EH (cell line): ENCODE data around the gene GALNT7.

Source experiments
- DNase-seq: peaks from one replicate; pipeline ENCODE4 v3.0.0-alpha.2; 2015; ENCODE audit warnings: low read depth

The GALNT7 gene

DNA sequence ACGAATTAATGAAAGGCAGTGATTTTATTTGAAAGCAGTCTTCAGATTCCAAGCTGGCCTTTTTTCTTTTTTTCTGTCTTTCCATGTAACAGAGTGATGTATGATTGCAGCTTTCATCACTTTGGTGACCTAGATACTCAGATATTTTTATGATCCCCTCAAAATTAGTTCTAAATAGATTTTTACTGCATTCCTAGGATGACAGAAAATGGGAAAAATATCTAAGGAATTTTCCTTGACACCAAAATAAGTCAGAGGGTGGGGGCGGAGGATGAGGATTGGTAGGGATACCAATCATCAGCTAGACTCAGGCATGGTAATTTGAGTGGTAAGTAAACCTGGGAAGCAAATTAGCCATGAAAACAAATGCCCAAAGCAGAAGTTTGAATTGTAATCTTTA is 177.5 kb downstream of the GALNT7 start:
- peak; percentile 89 for DNase-seq

DNA sequence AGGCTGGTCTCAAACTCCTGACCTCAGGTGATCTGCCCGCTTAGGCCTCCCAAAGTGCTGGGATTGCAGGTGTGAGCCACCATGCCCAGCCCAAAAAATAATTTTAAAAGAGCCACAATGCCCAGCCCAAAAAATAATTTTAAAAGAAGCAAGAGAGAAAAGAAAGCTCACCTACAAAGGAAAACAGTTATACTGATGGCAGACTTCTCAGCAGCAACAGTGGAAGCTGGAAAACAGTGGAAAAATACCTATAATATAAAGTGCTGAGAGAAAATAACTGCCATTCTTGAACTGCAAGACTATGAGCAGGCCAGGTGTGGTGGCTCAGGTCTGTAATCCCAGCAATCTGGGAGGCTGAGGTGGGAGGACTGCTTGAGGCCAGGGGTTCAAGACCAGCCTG is 178.9 kb downstream of the GALNT7 start:
- no peak for DNase-seq

DNA sequence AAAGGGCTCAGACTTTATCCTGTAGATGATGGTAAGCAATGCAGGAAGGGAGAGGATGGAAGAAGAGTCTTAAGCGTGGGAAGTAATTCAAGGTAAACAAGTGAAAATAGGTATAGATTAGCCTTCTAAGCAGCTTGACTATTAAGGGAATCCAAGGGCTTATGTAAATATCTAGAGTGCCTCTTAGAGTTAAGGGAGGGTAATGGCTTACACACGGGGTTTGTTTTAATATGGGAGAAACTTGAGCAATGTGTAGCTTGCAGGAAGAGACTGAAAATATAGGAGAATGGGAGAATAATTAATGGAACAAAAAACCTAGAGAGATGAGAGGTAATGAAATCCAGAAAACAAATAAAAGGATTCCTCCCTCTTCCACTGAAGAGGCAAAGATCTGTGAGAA is 189.3 kb downstream of the GALNT7 start:
- DNase-seq, result no peak

DNA sequence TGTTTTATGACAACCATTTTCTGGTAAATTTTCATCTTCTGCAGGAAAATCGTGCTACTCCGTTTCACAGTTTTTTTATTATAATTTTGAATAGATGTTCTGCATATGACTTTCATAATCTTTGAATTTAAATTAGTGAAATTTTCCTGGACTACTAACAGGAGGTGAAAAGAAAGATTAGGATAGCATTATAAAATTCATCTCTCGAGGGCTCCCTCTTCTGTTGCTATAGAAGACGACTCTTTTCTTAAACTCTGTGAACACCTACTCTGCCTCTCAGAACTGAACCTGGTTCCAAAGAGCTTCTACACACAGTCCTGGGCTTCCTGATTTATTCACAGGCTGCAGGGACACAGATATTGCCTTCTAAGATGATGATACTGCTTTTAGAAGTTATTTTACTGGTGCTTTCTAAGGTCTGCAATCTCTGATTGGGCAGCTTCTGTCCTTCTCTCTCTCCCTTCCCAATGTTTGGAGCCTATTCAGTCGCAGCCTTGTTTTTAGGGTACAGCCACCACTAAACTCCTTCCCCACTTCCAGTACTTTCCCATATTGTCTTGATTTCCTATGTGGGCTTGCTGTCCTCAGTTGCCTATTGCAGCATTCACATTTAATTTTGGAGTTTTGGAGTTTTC is 192.1 kb downstream of the GALNT7 start:
- DNase-seq, result peak; percentile 48

DNA sequence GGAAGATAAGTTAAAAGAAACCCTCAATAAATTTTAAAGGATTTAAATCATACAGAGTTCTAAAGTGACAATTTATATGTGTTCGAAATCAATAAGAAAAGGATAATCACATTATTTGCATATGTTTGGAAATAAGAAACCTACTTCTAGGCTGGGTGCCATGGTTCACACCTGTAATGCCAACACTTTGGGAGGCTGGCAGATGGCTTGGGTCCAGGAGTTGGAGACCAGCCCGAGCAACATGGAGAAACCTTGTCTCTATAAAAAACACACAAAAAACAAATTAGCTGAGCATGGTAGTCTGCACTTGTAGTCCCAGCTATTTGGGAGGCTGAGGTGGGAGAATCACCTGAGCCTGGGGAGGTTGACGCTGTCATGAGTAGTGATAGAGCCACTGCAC is 194.1 kb downstream of the GALNT7 start:
- DNase-seq, result no peak

DNA sequence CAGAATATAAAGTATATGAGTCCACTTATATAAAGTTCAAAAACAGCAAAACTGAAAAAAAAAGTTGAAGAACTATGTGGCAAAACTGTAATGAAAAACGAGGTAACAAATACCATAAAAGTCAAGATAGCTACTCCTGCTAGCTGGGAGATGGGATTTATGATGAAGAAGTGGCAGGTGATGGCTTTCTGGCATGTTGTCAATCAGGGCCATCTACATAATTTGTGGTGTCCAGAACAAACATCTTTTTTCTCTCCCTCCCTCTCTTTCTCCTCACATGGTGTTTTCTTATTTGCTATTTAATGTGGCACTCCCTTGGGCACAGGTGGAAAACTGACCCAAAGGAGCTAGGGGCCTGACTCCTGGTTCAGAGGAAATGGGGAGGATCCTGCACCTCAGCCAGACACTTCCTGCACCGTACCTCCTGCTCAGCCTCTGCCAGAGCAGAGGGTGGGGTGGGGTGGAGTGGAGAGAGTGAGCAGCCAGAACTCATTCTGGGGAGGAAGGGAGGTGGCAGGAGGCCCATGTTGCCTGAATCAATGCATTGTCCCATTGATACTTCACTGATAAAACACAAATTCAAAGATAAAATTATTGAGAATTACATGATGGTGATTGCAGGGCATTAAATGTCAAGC is 196.9 kb downstream of the GALNT7 start:
- no peak for DNase-seq

DNA sequence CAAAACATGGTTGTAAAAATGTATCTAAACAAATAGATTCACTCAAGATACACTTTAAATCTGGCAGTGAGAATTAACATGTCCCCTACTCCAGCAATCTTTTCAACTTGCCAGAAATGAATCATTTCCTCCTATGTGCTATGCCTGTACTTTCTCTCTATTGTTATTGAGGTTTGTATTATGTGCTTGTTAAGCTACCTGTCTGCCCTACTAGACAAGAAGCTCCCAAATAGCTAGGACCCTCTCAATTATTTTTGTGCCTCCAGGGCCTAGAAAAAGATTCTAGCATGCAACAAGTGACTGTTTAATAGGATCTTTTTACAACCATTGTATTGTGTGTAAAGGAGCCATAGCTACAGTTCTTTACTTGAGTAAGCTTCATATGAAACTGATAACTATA is 198.7 kb downstream of the GALNT7 start:
- peak; percentile 7 for DNase-seq

DNA sequence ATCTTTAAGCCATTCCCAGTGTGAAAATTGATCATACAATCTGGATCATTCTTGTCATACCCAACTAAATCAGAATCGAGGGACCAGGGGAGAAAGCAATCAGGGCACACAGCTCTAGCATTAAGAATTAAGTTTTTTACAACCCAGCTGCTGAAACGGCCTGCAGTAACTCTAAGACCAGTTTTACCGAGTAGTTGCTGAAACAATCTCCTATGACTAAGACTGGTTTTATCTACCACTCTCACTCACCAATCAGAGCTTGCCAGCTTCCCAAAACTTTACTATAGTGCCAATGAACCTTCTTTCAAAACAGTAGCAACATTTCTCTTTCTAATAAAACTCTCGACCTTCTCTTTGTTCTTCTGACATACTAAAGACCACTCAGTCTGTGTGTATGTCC is 199.3 kb downstream of the GALNT7 start:
- DNase-seq, result peak; percentile 35

DNA sequence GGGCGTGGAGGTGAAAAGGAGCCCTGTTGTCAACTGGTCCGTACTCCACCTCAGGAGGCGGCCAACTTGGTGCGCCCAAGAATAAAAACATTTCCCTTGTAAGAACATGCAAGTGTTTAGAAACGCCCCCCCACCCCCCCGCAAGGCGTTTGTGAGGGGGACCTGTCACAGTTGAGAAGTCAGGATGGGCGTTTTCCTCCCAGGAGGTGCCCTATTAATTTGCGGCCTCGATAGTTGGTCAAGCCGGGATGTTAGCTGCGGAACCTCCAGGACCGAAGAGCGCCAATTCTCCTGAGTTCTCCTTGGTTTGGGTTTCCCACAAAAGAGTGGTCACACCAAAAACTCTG is 201.5 kb downstream of the GALNT7 start:
- no peak for DNase-seq

DNA sequence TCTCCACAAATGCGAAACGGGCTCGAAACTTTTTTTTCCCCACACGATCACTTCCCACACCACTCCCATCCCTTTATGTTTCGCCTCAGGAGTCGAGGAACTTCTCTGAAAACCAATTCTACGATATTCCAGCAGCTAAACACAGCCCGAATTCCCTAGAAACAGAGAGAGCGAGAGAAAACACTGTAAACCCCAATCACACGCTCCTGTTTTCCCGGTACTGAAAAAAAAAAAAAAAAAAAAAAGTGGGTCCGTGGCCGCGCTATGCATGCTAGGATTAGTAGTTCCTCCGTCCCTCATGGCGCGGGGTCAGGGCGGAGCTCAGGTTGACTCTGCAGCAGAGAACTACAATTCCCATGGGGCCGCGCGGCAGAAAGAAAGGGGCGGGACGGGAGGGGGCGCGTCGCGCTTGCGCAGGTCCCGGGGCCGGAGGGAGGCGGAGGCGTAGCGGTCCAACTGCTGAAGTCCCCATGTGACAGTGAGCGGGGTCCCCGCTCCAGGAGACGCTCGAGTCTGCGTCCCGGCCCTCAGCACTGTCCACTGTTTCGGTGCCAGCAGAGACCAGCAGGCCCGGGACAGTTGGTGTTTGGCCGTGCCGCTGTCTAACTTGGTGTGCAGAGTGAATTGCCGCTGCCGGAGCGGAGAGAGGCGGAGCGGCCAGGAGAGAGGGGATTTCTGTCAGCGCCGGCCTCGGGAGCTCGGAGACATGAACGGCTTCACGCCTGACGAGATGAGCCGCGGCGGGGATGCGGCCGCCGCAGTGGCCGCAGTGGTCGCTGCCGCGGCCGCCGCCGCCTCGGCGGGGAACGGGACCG is 202.1 kb downstream of the GALNT7 start, which contains the start of gene SAP30:
TSS of gene SAP30 (plus strand) at position 478 of the 815 bp plus-strand sequence. CDS start at position 707, 229 bp downstream.
- DNase-seq, result peak; percentile 99

DNA sequence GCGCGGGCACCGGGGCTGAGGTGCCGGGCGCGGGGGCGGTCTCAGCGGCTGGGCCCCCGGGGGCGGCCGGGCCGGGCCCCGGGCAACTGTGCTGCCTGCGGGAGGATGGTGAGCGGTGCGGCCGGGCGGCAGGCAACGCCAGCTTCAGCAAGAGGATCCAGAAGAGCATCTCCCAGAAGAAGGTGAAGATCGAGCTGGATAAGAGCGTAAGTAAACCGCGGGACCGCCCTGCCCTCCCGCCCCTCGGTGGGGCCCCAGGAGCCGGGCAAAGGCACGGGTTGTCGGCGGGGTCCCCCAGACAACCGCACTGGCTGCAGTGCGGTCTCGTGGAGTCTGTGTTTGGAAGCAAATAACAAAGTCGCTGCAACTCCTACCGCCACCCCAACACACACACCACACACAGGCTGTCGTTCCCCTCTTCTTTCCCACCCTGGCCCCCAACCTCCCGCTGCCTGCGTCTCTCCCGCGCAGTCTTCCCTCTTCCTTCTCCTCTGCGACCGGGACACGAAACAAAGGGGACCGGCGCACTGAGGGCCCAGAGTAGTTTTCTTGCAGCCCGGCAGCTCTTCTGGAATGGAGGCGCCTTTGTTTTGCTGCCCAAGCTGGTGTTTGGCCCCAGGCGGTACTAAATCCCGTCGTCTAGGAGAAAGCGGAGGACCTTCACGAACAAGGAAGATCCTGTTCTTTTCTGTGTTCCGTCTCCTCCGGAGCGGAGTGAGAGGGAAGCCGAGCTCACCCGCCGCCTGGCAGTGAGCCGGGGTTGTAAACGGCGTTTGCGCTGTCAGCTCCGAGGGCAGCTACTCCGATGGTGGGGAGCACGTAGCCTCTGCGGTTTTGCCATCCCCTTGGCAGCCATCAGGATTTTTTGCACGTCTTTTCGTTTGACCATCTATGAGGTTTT is 202.9 kb downstream of the GALNT7 start:
- peak; percentile 81 for DNase-seq
